ENCODE data around the gene NAGA. TPM values are rescaled to one million over a fixed set of nuclear protein-coding genes. Genes with fewer than 3 reads are reported as not detected.
A peak's percentile ranks its signal among the peaks of the same experiment; 100 is the strongest.

The NAGA gene
- total RNA-seq, 4 donors from 2014 or later = 14.9 to 24.8 (median 19.9) TPM

DNA sequence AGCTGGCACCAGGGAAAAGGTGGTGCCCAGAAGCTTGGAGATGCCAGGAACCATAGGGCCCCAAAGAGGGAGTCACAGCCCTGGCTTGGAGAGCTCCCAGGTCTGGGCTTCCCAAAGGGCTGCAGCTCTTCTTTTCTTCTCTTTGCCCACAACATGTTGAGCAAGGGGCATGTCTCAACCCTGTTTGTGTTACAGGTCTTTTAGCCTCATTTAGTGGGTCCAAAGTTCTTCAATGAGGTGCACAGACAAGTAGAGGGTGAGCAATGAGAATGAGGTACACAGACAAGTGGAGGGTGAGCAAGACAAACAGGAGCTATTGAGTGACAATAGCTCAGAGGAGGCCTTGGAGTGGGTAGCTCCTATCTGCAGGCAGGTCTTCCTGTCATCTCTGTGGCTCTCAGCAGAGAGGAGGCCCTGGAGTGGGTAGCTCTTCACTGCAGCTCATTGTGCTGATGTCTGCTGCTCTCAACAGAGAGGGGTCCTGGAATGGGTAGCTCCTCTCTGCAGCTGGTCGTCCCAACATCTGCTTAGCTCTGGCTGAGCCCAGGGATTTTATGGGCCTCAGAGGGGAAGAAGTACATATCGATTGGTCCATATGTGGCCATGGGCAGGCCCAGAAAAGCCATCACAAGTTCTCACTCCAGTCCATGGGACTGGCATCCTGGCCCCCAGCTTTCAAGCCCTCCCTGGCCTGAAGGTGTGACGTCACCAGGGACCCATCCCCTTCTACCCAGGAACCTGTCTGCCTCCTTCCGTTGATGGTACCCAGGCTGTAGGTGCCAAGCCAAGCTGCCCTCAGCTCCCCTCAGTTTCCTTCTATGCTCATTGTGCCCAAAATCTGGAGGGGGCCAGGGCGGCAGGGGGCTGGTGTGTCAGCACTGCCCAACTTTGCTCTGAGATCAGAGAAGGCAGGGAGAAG is 37.1 kb downstream of the NAGA start:
- H3K27me3 ChIP-seq = no peaks in the 10 kb centered on the region
- no peak for DNase-seq
- H3K4me1 ChIP-seq = no peaks in the 10 kb centered on the region
- intact Hi-C loops (cut with DNase I) = no loop called here
- 88 to 95% methylated on average over 1 to 3 of the region's 5 CpGs for WGBS, 2 donors
- H3K36me3 ChIP-seq = no peaks in the 10 kb centered on the region
- peaks cover 0 to 13% (median 0%) of the 10 kb centered on the region in 3 donors for H3K9me3 ChIP-seq
- H3K27ac ChIP-seq = no peak overlapping the region
- TF ChIP-seq, protein P1, sequence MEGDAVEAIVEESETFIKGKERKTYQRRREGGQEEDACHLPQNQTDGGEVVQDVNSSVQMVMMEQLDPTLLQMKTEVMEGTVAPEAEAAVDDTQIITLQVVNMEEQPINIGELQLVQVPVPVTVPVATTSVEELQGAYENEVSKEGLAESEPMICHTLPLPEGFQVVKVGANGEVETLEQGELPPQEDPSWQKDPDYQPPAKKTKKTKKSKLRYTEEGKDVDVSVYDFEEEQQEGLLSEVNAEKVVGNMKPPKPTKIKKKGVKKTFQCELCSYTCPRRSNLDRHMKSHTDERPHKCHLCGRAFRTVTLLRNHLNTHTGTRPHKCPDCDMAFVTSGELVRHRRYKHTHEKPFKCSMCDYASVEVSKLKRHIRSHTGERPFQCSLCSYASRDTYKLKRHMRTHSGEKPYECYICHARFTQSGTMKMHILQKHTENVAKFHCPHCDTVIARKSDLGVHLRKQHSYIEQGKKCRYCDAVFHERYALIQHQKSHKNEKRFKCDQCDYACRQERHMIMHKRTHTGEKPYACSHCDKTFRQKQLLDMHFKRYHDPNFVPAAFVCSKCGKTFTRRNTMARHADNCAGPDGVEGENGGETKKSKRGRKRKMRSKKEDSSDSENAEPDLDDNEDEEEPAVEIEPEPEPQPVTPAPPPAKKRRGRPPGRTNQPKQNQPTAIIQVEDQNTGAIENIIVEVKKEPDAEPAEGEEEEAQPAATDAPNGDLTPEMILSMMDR (IDR thresholded peaks at IDR 0.05) = no peak
- no peak overlapping the region for H3K4me3 ChIP-seq

DNA sequence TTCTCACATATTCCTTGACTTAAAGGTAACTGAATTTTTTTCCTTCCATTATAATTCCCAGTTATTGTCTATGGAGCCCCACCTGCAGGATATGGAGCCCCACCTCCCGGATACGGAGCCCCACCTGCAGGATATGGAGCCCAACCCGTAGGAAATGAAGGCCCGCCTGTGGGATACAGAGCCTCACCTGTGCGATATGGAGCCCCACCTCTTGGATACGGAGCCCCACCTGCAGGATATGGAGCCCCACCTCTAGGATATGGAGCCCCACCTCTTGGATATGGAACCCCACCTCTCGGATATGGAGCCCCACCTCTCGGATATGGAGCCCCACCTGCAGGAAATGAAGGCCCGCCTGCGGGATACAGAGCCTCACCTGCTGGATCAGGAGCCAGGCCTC is 43.9 kb downstream of the NAGA start:
- Histone ChIP-seq H3K27ac (no peak overlapping the region), H3K4me1 (peaks cover 0 to 5% (median 0%) of the 10 kb centered on the region in 3 donors), H3K27me3 (no peaks in the 10 kb centered on the region), H3K9me3 (no peaks in the 10 kb centered on the region), H3K36me3 (no peaks in the 10 kb centered on the region), H3K4me3 (no peak overlapping the region)
- 90 to 96% methylated on average over 5 to 7 of the region's 10 CpGs for WGBS, 2 donors
- intact Hi-C loops (cut with DNase I) = no loop called here
- no peak for DNase-seq
- TF ChIP-seq, protein P1 (IDR thresholded peaks at IDR 0.05) = no peak
- TF ChIP-seq POLR2A (IDR thresholded peaks at IDR 0.05) = no peak

DNA sequence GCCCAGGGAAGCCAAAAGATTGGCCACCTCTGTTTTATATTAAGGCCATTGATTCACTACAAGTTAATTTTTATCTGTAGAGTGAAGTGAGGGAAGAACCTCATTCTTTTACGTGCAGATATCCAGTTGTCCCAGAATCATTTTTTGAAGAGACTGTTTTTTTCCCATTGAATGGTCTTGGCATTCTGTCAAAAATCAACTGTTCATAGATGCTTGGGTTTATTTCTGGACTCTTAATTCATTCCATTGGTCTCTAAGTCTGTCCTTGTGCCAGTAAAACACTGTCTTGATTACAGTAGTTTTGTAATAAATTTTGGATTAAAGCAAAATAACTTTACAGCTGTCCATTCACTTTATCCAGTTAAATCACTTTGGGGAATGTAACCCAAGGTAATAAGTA is 45.2 kb downstream of the NAGA start:
- H3K27ac ChIP-seq = no peak overlapping the region
- DNase-seq = no peak
- no peaks in the 10 kb centered on the region for H3K9me3 ChIP-seq
- H3K36me3 ChIP-seq = no peaks in the 10 kb centered on the region
- peaks cover 0 to 5% (median 0%) of the 10 kb centered on the region in 3 donors for H3K4me1 ChIP-seq
- intact Hi-C loops (cut with DNase I) = no loop called here
- H3K27me3 ChIP-seq = no peaks in the 10 kb centered on the region
- 32 to 66% methylated on average over 1 of the region's 1 CpG for WGBS, 2 donors
- TF ChIP-seq POLR2A (IDR thresholded peaks at IDR 0.05) = no peak
- TF ChIP-seq, protein P1 (IDR thresholded peaks at IDR 0.05) = no peak
- H3K4me3 ChIP-seq = no peak overlapping the region

DNA sequence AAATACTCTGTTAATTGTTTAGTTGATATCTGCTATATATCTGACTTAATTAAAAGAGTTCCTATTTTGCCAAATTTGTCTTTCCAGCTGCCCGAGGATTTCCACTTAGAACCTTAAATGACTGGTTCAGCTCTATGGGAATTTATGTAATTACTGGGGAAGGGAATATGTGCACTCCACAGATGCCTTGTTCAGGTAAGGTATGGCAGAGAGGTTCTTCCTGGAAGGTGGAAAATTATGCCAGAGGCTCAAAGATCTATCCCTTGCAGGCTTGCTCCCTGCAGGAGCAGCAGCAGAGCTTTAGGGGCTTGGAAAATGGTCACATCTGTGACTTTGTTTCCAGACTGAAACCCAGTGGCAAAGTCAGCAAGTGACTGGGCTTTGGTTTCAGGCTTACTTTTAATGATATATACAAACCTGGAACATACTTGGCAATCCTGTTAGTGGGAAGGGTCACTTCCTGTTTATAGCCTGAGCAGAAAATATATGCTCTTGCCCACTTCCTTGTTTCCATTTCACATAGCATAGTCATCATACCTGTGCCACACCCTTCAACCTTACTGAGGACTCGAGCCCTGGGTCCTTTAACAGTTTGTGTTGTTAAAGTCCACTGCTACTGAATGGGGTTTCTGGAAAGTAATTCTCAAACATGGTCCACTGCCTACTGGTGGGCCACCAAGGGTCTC is 48.3 kb downstream of the NAGA start:
- Histone ChIP-seq H3K27ac (peak overlapping the region in 3 of 4 donors; percentile 37 to 60 (median 53)), H3K4me1 (peaks cover 0 to 5% (median 0%) of the 10 kb centered on the region in 3 donors), H3K4me3 (no peak overlapping the region), H3K27me3 (no peaks in the 10 kb centered on the region), H3K36me3 (no peaks in the 10 kb centered on the region), H3K9me3 (no peaks in the 10 kb centered on the region)
- intact Hi-C loops (cut with DNase I) = no loop called here
- WGBS, 2 donors = 45 to 67% methylated on average over 2 of the region's 2 CpGs
- no peak for DNase-seq
- TF ChIP-seq POLR2A (IDR thresholded peaks at IDR 0.05) = no peak
- TF ChIP-seq, protein P1 (IDR thresholded peaks at IDR 0.05) = no peak

DNA sequence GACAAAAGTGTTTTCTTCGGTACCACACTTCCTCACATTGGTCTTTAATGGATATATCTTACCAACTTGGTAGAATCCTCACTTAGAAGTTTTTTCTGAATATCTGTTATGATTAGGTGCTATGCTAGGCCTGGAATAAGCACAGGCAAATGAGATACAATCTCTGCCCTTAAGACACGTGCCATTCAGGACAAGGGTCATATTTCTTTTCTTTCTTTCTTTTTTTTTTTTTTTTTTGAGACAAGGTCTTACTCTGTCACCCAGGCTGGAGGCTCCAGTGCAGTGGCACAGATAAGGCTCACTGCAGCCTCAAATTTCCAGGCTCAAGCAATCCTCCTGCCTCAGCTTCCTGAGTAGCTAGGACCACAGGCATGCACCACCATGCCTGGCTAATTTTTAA is 49.0 kb downstream of the NAGA start:
- H3K9me3 ChIP-seq = no peaks in the 10 kb centered on the region
- peaks cover 0 to 5% (median 0%) of the 10 kb centered on the region in 4 donors for H3K27me3 ChIP-seq
- TF ChIP-seq POLR2A (IDR thresholded peaks at IDR 0.05) = no peak
- TF ChIP-seq, protein P1 (IDR thresholded peaks at IDR 0.05) = no peak
- H3K4me3 ChIP-seq = no peak overlapping the region
- DNase-seq = no peak
- peak overlapping the region in 1 of 4 donors; percentile 37 for H3K27ac ChIP-seq
- intact Hi-C loops (cut with DNase I) = no loop called here
- no peaks in the 10 kb centered on the region for H3K36me3 ChIP-seq
- 91 to 94% methylated on average over 2 of the region's 2 CpGs for WGBS, 2 donors
- peaks cover 0 to 5% (median 0%) of the 10 kb centered on the region in 3 donors for H3K4me1 ChIP-seq
